Mesendoderm (in vitro differentiated cells): Measurements from ENCODE around the gene ATP1B2.

Experiments used
- DNase-seq: peaks from one replicate; pipeline ENCODE4 v3.0.0; 2013
- H2AK5ac ChIP-seq: 2 replicates; pipeline ENCODE4 v1.6.1; 2013; ENCODE audit warnings: low read length, inconsistent platforms
- H2BK120ac ChIP-seq: 2 replicates; pipeline ENCODE4 v1.6.1; 2013; ENCODE audit warnings: low read depth, mild to moderate bottlenecking, low read length, moderate library complexity, mixed read lengths
- H2BK15ac ChIP-seq: replicated peaks from 2 replicates; pipeline ENCODE4 v1.6.1; 2013; ENCODE audit warnings: low read depth, mild to moderate bottlenecking, moderate library complexity
- H2BK5ac ChIP-seq: 2 replicates; pipeline ENCODE4 v1.6.1; 2013; ENCODE audit warnings: low read length, inconsistent platforms
- H3K18ac ChIP-seq: 2 replicates; pipeline ENCODE4 v1.6.1; 2013; ENCODE audit warnings: mild to moderate bottlenecking, low read length, mixed read lengths
- H3K23ac ChIP-seq: one replicate; pipeline ENCODE4 v1.6.1; 2013; ENCODE audit warnings: low read length
- H3K27ac ChIP-seq: 2 replicates; pipeline ENCODE4 v1.5.1; 2013; ENCODE audit warnings: low read depth, mild to moderate bottlenecking, inconsistent platforms, low read length, moderate library complexity
- H3K27me3 ChIP-seq: 2 replicates; pipeline ENCODE4 v1.6.1; 2013; ENCODE audit warnings: low read length, control low read depth, mild to moderate bottlenecking, inconsistent platforms; ENCODE audit not compliant: insufficient read depth, poor library complexity
- H3K36me3 ChIP-seq: 2 replicates; pipeline ENCODE4 v1.6.1; 2013; ENCODE audit warnings: low read length, inconsistent platforms; ENCODE audit not compliant: control insufficient read depth, insufficient read depth
- H3K4ac ChIP-seq: one replicate; pipeline ENCODE4 v1.6.1; 2013; ENCODE audit warnings: low read depth, mild to moderate bottlenecking, low read length, moderate library complexity
- H3K4me1 ChIP-seq: 2 replicates; pipeline ENCODE4 v1.6.1; 2013; ENCODE audit warnings: low read depth, low read length, inconsistent platforms; ENCODE audit not compliant: control insufficient read depth
- H3K4me2 ChIP-seq: 2 replicates; pipeline ENCODE4 v1.6.1; 2013; ENCODE audit warnings: low read length
- H3K4me3 ChIP-seq: 2 replicates; pipeline ENCODE4 v1.5.1; 2013; ENCODE audit warnings: mild to moderate bottlenecking, low read length
- H3K56ac ChIP-seq: one replicate; pipeline ENCODE4 v1.6.1; 2013; ENCODE audit warnings: low read length
- H3K79me1 ChIP-seq: 2 replicates; pipeline ENCODE4 v1.6.1; 2013; ENCODE audit warnings: low read length, inconsistent platforms
- H3K79me2 ChIP-seq: 2 replicates; pipeline ENCODE4 v1.6.1; 2013; ENCODE audit warnings: mild to moderate bottlenecking, low read length; ENCODE audit not compliant: control insufficient read depth, insufficient read depth
- H3K9ac ChIP-seq: 2 replicates; pipeline ENCODE4 v1.6.1; 2013; ENCODE audit warnings: low read length, inconsistent platforms
- H4K5ac ChIP-seq: one replicate; pipeline ENCODE4 v1.6.1; 2013; ENCODE audit warnings: low read length
- H4K8ac ChIP-seq: one replicate; pipeline ENCODE4 v1.6.1; 2013; ENCODE audit warnings: low read depth, mild to moderate bottlenecking, control low read depth, low read length, moderate library complexity
- WGBS: extraction: QIAGEN DNeasy Blood & Tissue Kit; methylation state at CpG from one replicate; pipeline ENCODE4 v1.1.7; 2013; ENCODE audit warnings: low lambda C conversion rate, missing lambda C conversion rate; ENCODE audit not compliant: insufficient coverage; ENCODE audit errors: extremely low coverage; 5-methylcytosine and 5-hydroxymethylcytosine counted together

Gene ATP1B2

DNA sequence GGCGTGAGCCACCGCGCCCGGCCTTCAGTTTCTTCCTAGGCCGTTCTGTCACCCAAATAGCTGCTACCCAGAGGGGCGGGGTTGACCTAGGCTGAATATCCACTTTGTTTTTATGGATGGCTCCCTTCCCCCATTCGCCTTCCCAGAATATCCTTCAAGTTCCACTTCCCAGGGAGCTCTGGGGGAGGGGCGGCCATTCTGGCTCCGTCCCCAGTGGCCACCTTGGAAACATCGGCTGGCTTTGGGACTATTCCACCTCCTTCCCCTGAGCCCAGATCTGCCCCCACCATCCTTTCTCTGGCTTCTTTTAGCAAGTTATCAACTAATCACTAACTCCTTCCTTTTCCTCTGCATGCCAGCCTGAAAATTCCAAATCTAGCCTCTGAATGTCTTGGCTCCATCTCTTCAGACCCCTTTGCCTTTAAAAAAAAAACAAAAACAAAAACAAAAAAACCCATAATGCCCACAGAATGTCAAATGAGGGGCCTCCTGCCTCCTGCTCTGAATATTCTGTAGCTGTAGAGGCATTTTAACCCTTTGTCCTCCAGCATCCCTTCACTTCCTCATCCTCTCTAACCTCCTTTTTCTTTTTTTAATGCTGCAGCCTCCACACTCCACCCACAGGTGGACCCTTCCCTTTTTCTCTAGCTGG is 6.4 kb downstream of the ATP1B2 start:
- Histone ChIP-seq H3K56ac (peak overlapping the region; percentile 82), H3K79me1 (no peaks in the 10 kb centered on the region), H4K5ac (no peak overlapping the region), H3K9ac (no peak overlapping the region), H3K79me2 (no peaks in the 10 kb centered on the region), H3K4ac (no peak overlapping the region), H4K8ac (no peak overlapping the region), H3K27ac (peak overlapping the region; percentile 73), H2BK15ac (no peak overlapping the region), H2BK120ac (no peak overlapping the region), H3K4me1 (peaks cover 4% of the 10 kb centered on the region), H3K23ac (no peak overlapping the region), H3K36me3 (no peaks in the 10 kb centered on the region), H3K4me3 (no peak overlapping the region), H2AK5ac (no peak overlapping the region), H3K18ac (no peak overlapping the region), H3K4me2 (peak overlapping the region; percentile 26), H2BK5ac (no peak overlapping the region), H3K27me3 (peaks cover 3% of the 10 kb centered on the region)
- peak; percentile 98 for DNase-seq
- WGBS = no CpG with 5 or more reads among the region's 10 CpGs

- H3K23ac ChIP-seq = no peak overlapping the region
- H3K36me3 ChIP-seq = peaks cover 3% of the 10 kb centered on the region
- WGBS = no CpG with 5 or more reads among the region's 10 CpGs
- H3K27me3 ChIP-seq = no peaks in the 10 kb centered on the region
- no peak overlapping the region for H2BK5ac ChIP-seq
- no peak overlapping the region for H3K56ac ChIP-seq
- H3K9ac ChIP-seq = no peak overlapping the region
- no peak overlapping the region for H3K4me3 ChIP-seq
- H2BK120ac ChIP-seq = no peak overlapping the region
- H3K27ac ChIP-seq = no peak overlapping the region
- H2AK5ac ChIP-seq = no peak overlapping the region
- no peak overlapping the region for H4K8ac ChIP-seq
- DNase-seq = no peak
- no peak overlapping the region for H4K5ac ChIP-seq
- H3K4me1 ChIP-seq = no peaks in the 10 kb centered on the region
- no peak overlapping the region for H2BK15ac ChIP-seq
- no peak overlapping the region for H3K18ac ChIP-seq
- no peak overlapping the region for H3K4me2 ChIP-seq
- no peaks in the 10 kb centered on the region for H3K79me2 ChIP-seq
- no peaks in the 10 kb centered on the region for H3K79me1 ChIP-seq
- no peak overlapping the region for H3K4ac ChIP-seq
Measured at GRCh38 chr17:7667656-7668406, 17.1 kb downstream of the ATP1B2 start.

GRCh38 chr17:7668482-7668881 is 17.8 kb downstream of the ATP1B2 start:
- no peak for DNase-seq
- no peak overlapping the region for H3K56ac ChIP-seq
- no peak overlapping the region for H3K4me2 ChIP-seq
- H3K27me3 ChIP-seq = no peaks in the 10 kb centered on the region
- no peak overlapping the region for H2BK5ac ChIP-seq
- H3K4me1 ChIP-seq = no peaks in the 10 kb centered on the region
- no peak overlapping the region for H4K5ac ChIP-seq
- H3K18ac ChIP-seq = no peak overlapping the region
- H3K4me3 ChIP-seq = no peak overlapping the region
- H3K36me3 ChIP-seq = peaks cover 3% of the 10 kb centered on the region
- H3K79me2 ChIP-seq = no peaks in the 10 kb centered on the region
- no peak overlapping the region for H3K27ac ChIP-seq
- no peak overlapping the region for H4K8ac ChIP-seq
- WGBS = no CpG with 5 or more reads among the region's 7 CpGs
- no peak overlapping the region for H2BK120ac ChIP-seq
- no peak overlapping the region for H3K9ac ChIP-seq
- no peak overlapping the region for H2AK5ac ChIP-seq
- no peak overlapping the region for H2BK15ac ChIP-seq
- no peak overlapping the region for H3K4ac ChIP-seq
- H3K23ac ChIP-seq = no peak overlapping the region
- H3K79me1 ChIP-seq = no peaks in the 10 kb centered on the region

DNA sequence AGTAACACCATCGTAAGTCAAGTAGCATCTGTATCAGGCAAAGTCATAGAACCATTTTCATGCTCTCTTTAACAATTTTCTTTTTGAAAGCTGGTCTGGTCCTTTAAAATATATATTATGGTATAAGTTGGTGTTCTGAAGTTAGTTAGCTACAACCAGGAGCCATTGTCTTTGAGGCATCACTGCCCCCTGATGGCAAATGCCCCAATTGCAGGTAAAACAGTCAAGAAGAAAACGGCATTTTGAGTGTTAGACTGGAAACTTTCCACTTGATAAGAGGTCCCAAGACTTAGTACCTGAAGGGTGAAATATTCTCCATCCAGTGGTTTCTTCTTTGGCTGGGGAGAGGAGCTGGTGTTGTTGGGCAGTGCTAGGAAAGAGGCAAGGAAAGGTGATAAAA is 22.5 kb downstream of the ATP1B2 start:
- no peak overlapping the region for H2BK5ac ChIP-seq
- H3K9ac ChIP-seq = no peak overlapping the region
- H4K8ac ChIP-seq = no peak overlapping the region
- H2AK5ac ChIP-seq = no peak overlapping the region
- no peaks in the 10 kb centered on the region for H3K27me3 ChIP-seq
- no peak overlapping the region for H3K4me3 ChIP-seq
- H3K18ac ChIP-seq = no peak overlapping the region
- H3K79me1 ChIP-seq = peaks cover 2% of the 10 kb centered on the region
- H2BK15ac ChIP-seq = no peak overlapping the region
- WGBS = no CpG with 5 or more reads among the region's 2 CpGs
- H3K56ac ChIP-seq = no peak overlapping the region
- H3K36me3 ChIP-seq = peaks cover 10% of the 10 kb centered on the region
- H3K4me1 ChIP-seq = peaks cover 6% of the 10 kb centered on the region
- no peaks in the 10 kb centered on the region for H3K79me2 ChIP-seq
- H4K5ac ChIP-seq = no peak overlapping the region
- H3K4ac ChIP-seq = no peak overlapping the region
- DNase-seq = peak; percentile 68
- no peak overlapping the region for H2BK120ac ChIP-seq
- H3K27ac ChIP-seq = no peak overlapping the region
- H3K23ac ChIP-seq = no peak overlapping the region
- H3K4me2 ChIP-seq = no peak overlapping the region

- Histone ChIP-seq H2BK15ac (no peak overlapping the region), H3K9ac (no peak overlapping the region), H3K4me1 (peaks cover 6% of the 10 kb centered on the region), H3K23ac (no peak overlapping the region), H4K8ac (no peak overlapping the region), H3K18ac (no peak overlapping the region), H3K79me1 (peaks cover 5% of the 10 kb centered on the region), H3K27me3 (no peaks in the 10 kb centered on the region), H3K4me2 (no peak overlapping the region), H2BK5ac (no peak overlapping the region), H4K5ac (no peak overlapping the region), H3K56ac (no peak overlapping the region), H3K4me3 (no peak overlapping the region), H3K36me3 (peaks cover 10% of the 10 kb centered on the region), H3K79me2 (peaks cover 4% of the 10 kb centered on the region), H2AK5ac (no peak overlapping the region), H3K27ac (no peak overlapping the region), H3K4ac (no peak overlapping the region), H2BK120ac (no peak overlapping the region)
- no peak for DNase-seq
- WGBS = no CpG with 5 or more reads among the region's 14 CpGs
Measured at GRCh38 chr17:7674934-7675333, 24.2 kb downstream of the ATP1B2 start.
